Colonic mucosa (tissue), 4 donors: ENCODE results near the gene TIGD3. TPM values are rescaled to one million over a fixed set of nuclear protein-coding genes. Genes with fewer than 3 reads are reported as not detected.

Experiments
- DNase-seq: peaks from one replicate; pipeline ENCODE4 v3.0.0-alpha.2; 2020
- H3K27ac ChIP-seq: fragments of 200-600 bp; one replicate; pipeline ENCODE4 v1.8.0; 2021
- H3K27me3 ChIP-seq: fragments of 200-600 bp; one replicate; pipeline ENCODE4 v1.8.0; 2021
- H3K36me3 ChIP-seq: fragments of 200-600 bp; one replicate; pipeline ENCODE4 v1.8.0; 2021
- H3K4me1 ChIP-seq: fragments of 200-600 bp; one replicate; pipeline ENCODE4 v1.8.0; 2021; ENCODE audit warnings: mild to moderate bottlenecking
- H3K4me3 ChIP-seq: fragments of 200-600 bp; one replicate; pipeline ENCODE4 v1.8.0; 2021
- H3K9ac ChIP-seq, 2 donors: one replicate each; pipeline ENCODE4 v1.7.0; 2013; ENCODE audit warnings: control low read depth in 2 of 2, low read depth in 2 of 2, low read length in 2 of 2
- H3K9me3 ChIP-seq: fragments of 200-600 bp; one replicate; pipeline ENCODE4 v1.8.0; 2021
- CTCF ChIP-seq: fragments of 200-600 bp; IDR thresholded peaks from one replicate; pipeline ENCODE4 v1.8.0; 2022; ENCODE audit warnings: antibody characterized with exemption, mild to moderate bottlenecking
- intact Hi-C: fragments of 100-400 bp; cut with DNase I; formaldehyde crosslinking; loops from one replicate; pipeline ENCODE4 v1.14.1; 2022
- total RNA-seq, 2 donors: library from RNA; stranded (reverse); fragmentation: NEBNext Ultra II Directional in 1 of 2; extraction: Animal tissue kit (Norgen Biotek cat#: 25700) in 1 of 2; gene quantifications; one replicate each; pipeline ENCODE4 v1.2.1, GENCODE V29; 2021
- donor health status: healthy.
- donor health status: DM: no; HTN: no; CAD: no.
- donor health status: DM: no; HTN: no; CAD: no.

TIGD3 gene
- total RNA-seq, 2 donors from 2014 or later, result 0.48 to 0.77 TPM

GRCh38 chr11:65355013-65355775 lies 643 bp downstream of the TIGD3 start:
- H3K27ac ChIP-seq, result no peak overlapping the region
- intact Hi-C loops, result no loop called here
- no peaks in the 10 kb centered on the region for H3K4me1 ChIP-seq
- DNase-seq, result peak; percentile 57
- no peak for TF ChIP-seq CTCF
- no peaks in the 10 kb centered on the region for H3K27me3 ChIP-seq
- H3K9me3 ChIP-seq, result no peaks in the 10 kb centered on the region
- H3K9ac ChIP-seq, result peak overlapping the region; percentile 52 to 75
- peak overlapping the region; percentile 77 for H3K4me3 ChIP-seq
- peaks cover 16% of the 10 kb centered on the region for H3K36me3 ChIP-seq

GRCh38 chr11:65355776-65356393 lies 1.3 kb downstream of the TIGD3 start:
- DNase-seq, result peak; percentile 44
- H3K27ac ChIP-seq, result no peak overlapping the region
- no peaks in the 10 kb centered on the region for H3K4me1 ChIP-seq
- H3K4me3 ChIP-seq, result peak overlapping the region; percentile 77
- H3K36me3 ChIP-seq, result peaks cover 12% of the 10 kb centered on the region
- no peaks in the 10 kb centered on the region for H3K9me3 ChIP-seq
- no peak for TF ChIP-seq CTCF
- H3K9ac ChIP-seq, result peak overlapping the region; percentile 52 to 53
- intact Hi-C loops, result no loop called here
- no peaks in the 10 kb centered on the region for H3K27me3 ChIP-seq

- H3K27me3 ChIP-seq, result no peaks in the 10 kb centered on the region
- DNase-seq, result no peak
- no peak overlapping the region for H3K4me3 ChIP-seq
- H3K9me3 ChIP-seq, result no peaks in the 10 kb centered on the region
- peaks cover 6% of the 10 kb centered on the region for H3K36me3 ChIP-seq
- no peaks in the 10 kb centered on the region for H3K4me1 ChIP-seq
- no peak overlapping the region for H3K9ac ChIP-seq
- intact Hi-C loops, result no loop called here
- H3K27ac ChIP-seq, result no peak overlapping the region
- TF ChIP-seq CTCF, result no peak
Observed at GRCh38 chr11:65356394-65356972, 1.9 kb downstream of the TIGD3 start.

- no peak overlapping the region for H3K4me3 ChIP-seq
Observed at GRCh38 chr11:65357856-65358356, 3.4 kb downstream of the TIGD3 start.

More at GRCh38 chr11:65357856-65358356, 3.4 kb downstream of the TIGD3 start:
- intact Hi-C loops, result no loop called here
- H3K4me1 ChIP-seq, result no peaks in the 10 kb centered on the region
- no peak overlapping the region for H3K9ac ChIP-seq
- H3K27ac ChIP-seq, result no peak overlapping the region
- no peaks in the 10 kb centered on the region for H3K36me3 ChIP-seq
- no peak for TF ChIP-seq CTCF
- DNase-seq, result no peak
- H3K27me3 ChIP-seq, result no peaks in the 10 kb centered on the region
- H3K9me3 ChIP-seq, result no peaks in the 10 kb centered on the region
